HepG2 (cell line): ENCODE measurements around the gene ARHGAP15. TPM values are rescaled to one million over a fixed set of nuclear protein-coding genes. Genes with fewer than 3 reads are reported as not detected.
A peak's percentile ranks its signal among the peaks of the same experiment; 100 is the strongest.

Experiments
- ARID5B ChIP-seq: IDR thresholded peaks from 2 replicates; pipeline ENCODE4 v1.4.0; 2020; ENCODE audit warnings: mild to moderate bottlenecking, missing genetic modification reagents
- ARNTL ChIP-seq: sonication (generic); formaldehyde crosslinking; IDR thresholded peaks from 2 replicates; pipeline ENCODE4 v1.4.0; 2020; ENCODE audit warnings: mild to moderate bottlenecking, missing genetic modification reagents
- BORCS8-MEF2B ChIP-seq: sonication (generic); formaldehyde crosslinking; IDR thresholded peaks from 2 replicates; pipeline ENCODE4 v1.8.0; 2022; ENCODE audit warnings: mild to moderate bottlenecking, missing genetic modification reagents
- EP300 ChIP-seq, 3 experiments: sonication (generic) in 1 of 3; formaldehyde crosslinking in 1 of 3; IDR thresholded peaks; 2 replicates each; pipeline versions ENCODE4 v1.5.1 to v1.6.1; 2011 to 2020; ENCODE audit warnings: low read depth in 2 of 3, low read length in 2 of 3, borderline replicate concordance in 1 of 3, improper control_type of control experiment in 1 of 3, mild to moderate bottlenecking in 1 of 3, missing genetic modification reagents in 1 of 3, moderate library complexity in 1 of 3
- FOXP1 ChIP-seq, 2 experiments: fragments of 450-650 bp in 1 of 2; IDR thresholded peaks; 2 replicates each; pipeline ENCODE4 v1.6.1; 2017 to 2018; ENCODE audit warnings: antibody characterized with exemption in 1 of 2
- GATAD2A ChIP-seq: IDR thresholded peaks from 2 replicates; pipeline ENCODE4 v1.6.1; 2016
- GFI1 ChIP-seq: sonication (generic); formaldehyde crosslinking; IDR thresholded peaks from 2 replicates; pipeline ENCODE4 v1.5.0; 2020; ENCODE audit warnings: missing genetic modification reagents, mild to moderate bottlenecking, borderline replicate concordance
- NCOA2 ChIP-seq: sonication (generic); formaldehyde crosslinking; IDR thresholded peaks from 2 replicates; pipeline ENCODE4 v1.8.0; 2022; ENCODE audit warnings: inconsistent platforms
- NR2F1 ChIP-seq, 2 experiments: fragments of 450-650 bp in 1 of 2; formaldehyde crosslinking in 1 of 2; IDR thresholded peaks; 2 replicates each; pipeline versions ENCODE4 v1.5.0 to v1.6.1; 2016 to 2020; ENCODE audit warnings: mild to moderate bottlenecking in 1 of 2, missing compliant biosample characterization in 1 of 2, missing genetic modification reagents in 1 of 2, moderate library complexity in 1 of 2
- NR2F6 ChIP-seq, 2 experiments: IDR thresholded peaks; 2 replicates each; pipeline ENCODE4 v1.6.1; 2016; ENCODE audit warnings: antibody characterized with exemption in 1 of 2, mild to moderate bottlenecking in 1 of 2
- RARA ChIP-seq: IDR thresholded peaks from 2 replicates; pipeline ENCODE4 v1.6.1; 2016; ENCODE audit warnings: missing genetic modification reagents, missing compliant biosample characterization
- RCOR2 ChIP-seq: IDR thresholded peaks from 2 replicates; pipeline ENCODE4 v1.6.1; 2016; ENCODE audit warnings: missing biosample characterization, missing genetic modification reagents
- RXRA ChIP-seq: sonication (generic); formaldehyde crosslinking; IDR thresholded peaks from 2 replicates; pipeline ENCODE4 v1.5.1; 2020; ENCODE audit warnings: missing genetic modification reagents
- SAP130 ChIP-seq: IDR thresholded peaks from 2 replicates; pipeline ENCODE4 v1.6.1; 2016; ENCODE audit warnings: low read depth
- SCMH1 ChIP-seq: sonication (generic); formaldehyde crosslinking; IDR thresholded peaks from 2 replicates; pipeline ENCODE4 v1.9.0; 2021; ENCODE audit warnings: missing genetic modification reagents, mild to moderate bottlenecking, borderline replicate concordance
- SOX5 ChIP-seq: IDR thresholded peaks from 2 replicates; pipeline ENCODE4 v1.6.1; 2016; ENCODE audit warnings: borderline replicate concordance
- TBX3 ChIP-seq: fragments of 450-650 bp; IDR thresholded peaks from 2 replicates; pipeline ENCODE4 v1.6.1; 2017; ENCODE audit warnings: antibody characterized with exemption, mild to moderate bottlenecking, inconsistent platforms, borderline replicate concordance
- YEATS4 ChIP-seq: sonication (generic); formaldehyde crosslinking; IDR thresholded peaks from 2 replicates; pipeline ENCODE4 v1.4.0; 2020; ENCODE audit warnings: missing genetic modification reagents, borderline replicate concordance
- ZBTB3 ChIP-seq: sonication (generic); formaldehyde crosslinking; IDR thresholded peaks from 2 replicates; pipeline ENCODE4 v1.4.0; 2020; ENCODE audit warnings: low read depth, mild to moderate bottlenecking, moderate library complexity, missing genetic modification reagents, borderline replicate concordance
- ZNF12 ChIP-seq: sonication (generic); formaldehyde crosslinking; IDR thresholded peaks from 2 replicates; pipeline ENCODE4 v1.5.0; 2020; ENCODE audit warnings: missing genetic modification reagents
- ZNF574 ChIP-seq: sonication (generic); formaldehyde crosslinking; IDR thresholded peaks from 2 replicates; pipeline ENCODE4 v1.4.0; 2020; ENCODE audit warnings: missing genetic modification reagents
- polyA plus RNA-seq, 8 experiments: library from polyadenylated mRNA; depleted of rRNA in 3 of 8; stranded (reverse) in 7 of 8; unstranded in 1 of 8; fragments of >200 nt; fragmentation: Illumina TruSeq in 4 of 8; extraction: Trizol in 4 of 8; gene quantifications; 2 replicates each; pipeline versions ENCODE4 v1.2.1 to v1.2.3, GENCODE V29; 2011 to 2016; ENCODE audit warnings: low read depth in 4 of 8, missing spikeins in 1 of 8, mixed read lengths in 1 of 8; ENCODE audit not compliant: insufficient read depth in 1 of 8
- total RNA-seq, 5 experiments: library from RNA; depleted of rRNA; stranded (reverse); fragments of >200 nt; fragmentation: Illumina TruSeq; extraction: Trizol; gene quantifications; 2 replicates each; pipeline ENCODE4 v1.2.3, GENCODE V29; 2016; ENCODE audit warnings: low read depth in 1 of 5
- TF ChIP-seq, protein P1 (sequence below): sonication (generic); formaldehyde crosslinking; IDR thresholded peaks from 2 replicates; pipeline ENCODE4 v1.5.0; 2020; ENCODE audit warnings: mild to moderate bottlenecking, missing genetic modification reagents, borderline replicate concordance

The ARHGAP15 gene
- total and polyA plus RNA-seq, 2 of the 13 experiments (the other 11 are each of a cell fraction or from before 2014, with no cell fraction given), result 0.04 TPM; not detected in 1

GRCh38 chr2:143294068-143294467 lies 164.8 kb downstream of the ARHGAP15 start (continued):
- TF ChIP-seq ARID5B (CRISPR knock-in tag) (peak; percentile 64), NR2F6 (IDR thresholded peaks at IDR 0.05) (peak; percentile 71), NR2F6 (CRISPR knock-in tag; IDR thresholded peaks at IDR 0.05) (0 out of 2 replicates have a peak, but pooled peaks have one; percentile 39), ARNTL (CRISPR knock-in tag) (no peak), NCOA2 (CRISPR knock-in tag) (0 out of 2 replicates have a peak, but pooled peaks have one; percentile 27), ZNF574 (no peak), BORCS8-MEF2B (CRISPR knock-in tag) (no peak), SOX5 (CRISPR knock-in tag) (peak; percentile 51; the same call in 1 of the 2 replicates), RCOR2 (CRISPR knock-in tag) (no peak), EP300 (IDR thresholded peaks at IDR 0.05; ENCODE audit: low read depth in 2 of 2, low read length in 2 of 2) (peak in 1 of 2 experiments; percentile 40; a peak in 1 of 4 replicates), EP300 (CRISPR knock-in tag; IDR thresholded peaks at IDR 0.05; ENCODE audit: borderline replicate concordance) (no peak), ZNF12 (CRISPR knock-in tag) (peak; percentile 99), SCMH1 (no peak), SAP130 (0 out of 2 replicates have a peak, but pooled peaks have one; percentile 15), TBX3 (peak; percentile 25; the same call in 1 of the 2 replicates), YEATS4 (CRISPR knock-in tag) (no peak), RXRA (CRISPR knock-in tag) (no peak), FOXP1 (IDR thresholded peaks at IDR 0.05) (no peak), FOXP1 (CRISPR knock-in tag; IDR thresholded peaks at IDR 0.05) (peak; percentile 64; the same call in 1 of the 2 replicates), ZBTB3 (CRISPR knock-in tag) (no peak), RARA (CRISPR knock-in tag) (peak; percentile 47; the same call in 1 of the 2 replicates), GFI1 (CRISPR knock-in tag) (no peak), NR2F1 (CRISPR knock-in tag; IDR thresholded peaks at IDR 0.05) (peak; percentile 17 to 73; a peak in 3 of 4 replicates), GATAD2A (peak; percentile 50; the same call in 1 of the 2 replicates)
- TF ChIP-seq, protein P1, sequence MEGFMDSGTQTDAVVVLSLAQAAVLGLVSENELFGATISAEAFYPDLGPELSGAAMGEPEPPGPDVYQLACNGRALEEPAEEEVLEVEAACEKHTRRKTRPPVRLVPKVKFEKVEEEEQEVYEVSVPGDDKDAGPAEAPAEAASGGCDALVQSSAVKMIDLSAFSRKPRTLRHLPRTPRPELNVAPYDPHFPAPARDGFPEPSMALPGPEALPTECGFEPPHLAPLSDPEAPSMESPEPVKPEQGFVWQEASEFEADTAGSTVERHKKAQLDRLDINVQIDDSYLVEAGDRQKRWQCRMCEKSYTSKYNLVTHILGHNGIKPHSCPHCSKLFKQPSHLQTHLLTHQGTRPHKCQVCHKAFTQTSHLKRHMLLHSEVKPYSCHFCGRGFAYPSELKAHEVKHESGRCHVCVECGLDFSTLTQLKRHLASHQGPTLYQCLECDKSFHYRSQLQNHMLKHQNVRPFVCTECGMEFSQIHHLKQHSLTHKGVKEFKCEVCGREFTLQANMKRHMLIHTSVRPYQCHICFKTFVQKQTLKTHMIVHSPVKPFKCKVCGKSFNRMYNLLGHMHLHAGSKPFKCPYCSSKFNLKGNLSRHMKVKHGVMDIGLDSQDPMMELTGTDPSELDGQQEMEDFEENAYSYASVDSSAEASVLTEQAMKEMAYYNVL (CRISPR knock-in tag), result no peak
